Spleen (tissue), 11 donors: ENCODE results near the gene ANKRD1. TPM values are rescaled to one million over a fixed set of nuclear protein-coding genes. Genes with fewer than 3 reads are reported as not detected.

ENCODE experiments used
- DNase-seq: peaks from one replicate; pipeline ENCODE4 v3.0.0-alpha.2; 2020
- H3K27ac ChIP-seq, 8 donors: fragments of 200-600 bp; sonication (generic) in 7 of 8; 1 replicate in 4 of 8; 2 replicates in 4 of 8; pipeline versions ENCODE4 v1.5.0 to v1.8.0; 2016 to 2021; ENCODE audit warnings: inconsistent platforms in 4 of 8, mild to moderate bottlenecking in 4 of 8, moderate library complexity in 1 of 8
- H3K27me3 ChIP-seq, 7 donors: fragments of 200-600 bp; sonication (generic) in 6 of 7; replicated peaks in 1 of 7; 1 replicate in 4 of 7; 2 replicates in 3 of 7; pipeline versions ENCODE4 v1.5.0 to v1.8.0; 2016 to 2021; ENCODE audit warnings: inconsistent platforms in 3 of 7, mild to moderate bottlenecking in 1 of 7
- H3K36me3 ChIP-seq, 6 donors: fragments of 200-600 bp; sonication (generic) in 5 of 6; 1 replicate in 4 of 6; 2 replicates in 2 of 6; pipeline versions ENCODE4 v1.5.0 to v1.8.0; 2016 to 2021; ENCODE audit warnings: inconsistent platforms in 2 of 6
- H3K4me1 ChIP-seq, 6 donors: fragments of 200-600 bp; sonication (generic) in 5 of 6; 1 replicate in 3 of 6; 2 replicates in 3 of 6; pipeline versions ENCODE4 v1.5.0 to v1.8.0; 2016 to 2021; ENCODE audit warnings: inconsistent platforms in 3 of 6
- H3K4me3 ChIP-seq, 8 donors: fragments of 200-600 bp; sonication (generic) in 7 of 8; 1 replicate in 4 of 8; 2 replicates in 4 of 8; pipeline versions ENCODE4 v1.5.0 to v1.8.0; 2016 to 2021; ENCODE audit warnings: inconsistent platforms in 4 of 8, mild to moderate bottlenecking in 4 of 8, moderate library complexity in 2 of 8
- H3K9me3 ChIP-seq, 8 donors: fragments of 200-600 bp; sonication (generic) in 7 of 8; 1 replicate in 4 of 8; 2 replicates in 4 of 8; pipeline versions ENCODE4 v1.5.0 to v1.8.0; 2016 to 2021; ENCODE audit warnings: inconsistent platforms in 4 of 8
- CTCF ChIP-seq, 11 experiments: fragments of 200-600 bp in 7 of 11; fragments of 450-650 bp in 4 of 11; sonication (generic) in 4 of 11; IDR thresholded peaks in 8 of 11; conservative IDR thresholded peaks in 3 of 11; 1 replicate in 7 of 11; 2 replicates in 4 of 11; pipeline versions ENCODE4 v1.4.0 to v1.8.0; 2016 to 2021; ENCODE audit warnings: antibody characterized with exemption in 11 of 11, inconsistent platforms in 4 of 11, mild to moderate bottlenecking in 1 of 11
- POLR2A ChIP-seq, 3 donors: fragments of 450-650 bp; IDR thresholded peaks; one replicate each; pipeline ENCODE4 v1.5.1; 2017; ENCODE audit warnings: antibody characterized with exemption in 3 of 3, mild to moderate bottlenecking in 1 of 3
- POLR2AphosphoS5 ChIP-seq, 3 donors: sonication (generic); formaldehyde crosslinking; IDR thresholded peaks; one replicate each; pipeline ENCODE4 v1.5.1; 2017; ENCODE audit warnings: antibody characterized with exemption in 3 of 3
- WGBS, 5 donors: extraction: QIAGEN DNeasy Blood & Tissue Kit in 3 of 5; methylation state at CpG; one replicate each; pipeline versions ENCODE4 v1.1.5 to v1.1.7; 2013 to 2018; 5-methylcytosine and 5-hydroxymethylcytosine counted together
- intact Hi-C: fragments of 100-400 bp; cut with DNase I; formaldehyde crosslinking; loops from one replicate; pipeline ENCODE4 v1.15.0; 2023; ENCODE audit warnings: low total_unique reads
- polyA plus RNA-seq, 3 donors: library from polyadenylated mRNA; stranded (reverse); fragments of 200-250 nt; gene quantifications; one replicate each; pipeline ENCODE4 v1.2.1, GENCODE V29; 2013
- total RNA-seq, 7 donors: library from RNA; depleted of rRNA in 3 of 7; stranded (reverse); fragments of >200 nt in 3 of 7; fragmentation: NEBNext Ultra II Directional in 4 of 7; extraction: Animal tissue kit (Norgen Biotek cat#: 25700) in 4 of 7; gene quantifications; one replicate each; pipeline versions ENCODE4 v1.1.0 to v1.2.1, GENCODE V29; 2016 to 2021
- donor health status: healthy with polysubstance abuse.
- donor health status: DM: no; HTN: no; CAD: no; lungs with moderate emphysema.
- donor health status: DM: no; HTN: no; CAD: no.
- donor health status: Bipolar disorder and iron deficiency.
- donor health status: healthy.
- donor health status: DM: no; HTN: no; CAD: no.
- donor health status: DM: yes; HTN: yes; CAD: no.

The ANKRD1 gene
- total and polyA plus RNA-seq, 10 donors: 0.13 to 1.6 (median 0.83) TPM; not detected in 4

DNA sequence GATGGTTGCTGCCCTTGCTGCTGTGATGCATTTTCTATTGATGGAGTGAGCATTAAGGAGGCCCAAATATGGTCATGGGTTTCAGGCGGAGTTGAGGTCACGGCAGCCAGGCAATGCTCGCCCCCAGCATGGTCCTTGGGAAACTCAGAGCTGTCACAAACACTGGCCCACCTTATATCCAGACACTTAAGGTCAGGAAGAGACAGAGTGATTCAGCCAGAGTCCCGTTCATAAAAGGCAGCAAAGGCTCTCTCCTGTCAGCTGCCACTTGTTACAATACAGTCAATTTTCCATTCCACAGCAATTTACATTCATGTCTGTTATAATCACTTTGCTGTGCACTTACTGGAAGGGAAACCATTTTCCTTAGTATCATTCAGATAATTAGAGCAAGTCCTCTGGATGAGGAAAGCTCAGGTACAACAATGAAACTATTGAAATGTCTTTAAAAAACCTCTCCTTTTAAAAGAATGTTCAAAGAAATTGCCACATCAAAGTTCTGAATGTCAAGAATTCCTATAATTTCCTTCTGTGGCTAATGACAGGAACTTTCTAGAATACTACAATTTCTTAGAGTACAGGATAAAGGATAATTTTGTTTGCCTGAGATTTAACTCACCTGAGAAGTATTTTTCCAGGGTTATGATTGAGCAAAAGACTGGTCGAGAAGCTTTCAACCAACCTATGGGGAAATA lies 14.8 kb upstream of the ANKRD1 start:
- H3K4me1 ChIP-seq: peaks cover 0 to 22% (median 8%) of the 10 kb centered on the region in 6 donors
- DNase-seq: no peak
- H3K4me3 ChIP-seq: no peak overlapping the region
- H3K27me3 ChIP-seq: no peaks in the 10 kb centered on the region
- TF ChIP-seq CTCF (IDR thresholded peaks at IDR 0.05 in 8 of 11, conservative IDR thresholded peaks at IDR 0.05 in 3 of 11) (no peak), POLR2AphosphoS5 (IDR thresholded peaks at IDR 0.05) (no peak), POLR2A (IDR thresholded peaks at IDR 0.05) (no peak)
- H3K9me3 ChIP-seq: no peaks in the 10 kb centered on the region
- H3K27ac ChIP-seq: no peak overlapping the region
- 56 to 77% (median 68%) methylated on average over 5 of the region's 5 CpGs for WGBS, 5 donors
- no peaks in the 10 kb centered on the region for H3K36me3 ChIP-seq
- intact Hi-C loops: no loop called here

GRCh38 chr10:90930971-90931871 lies 10.3 kb upstream of the ANKRD1 start:
- TF ChIP-seq POLR2AphosphoS5 (IDR thresholded peaks at IDR 0.05) (peak in 2 of 3 donors; percentile 52 to 65), CTCF (IDR thresholded peaks at IDR 0.05 in 8 of 11, conservative IDR thresholded peaks at IDR 0.05 in 3 of 11) (no peak)
- no peak for DNase-seq
- Histone ChIP-seq H3K36me3 (no peaks in the 10 kb centered on the region), H3K27me3 (no peaks in the 10 kb centered on the region), H3K27ac (peak overlapping the region; percentile 2 to 78 (median 70)), H3K4me1 (peaks cover 0 to 34% (median 9%) of the 10 kb centered on the region in 6 donors), H3K9me3 (no peaks in the 10 kb centered on the region), H3K4me3 (no peak overlapping the region)
- intact Hi-C loops: no loop called here
- WGBS, 5 donors: 42 to 59% (median 56%) methylated on average over 6 of the region's 6 CpGs

- Histone ChIP-seq H3K4me3 (no peak overlapping the region), H3K9me3 (no peaks in the 10 kb centered on the region), H3K27ac (peak overlapping the region in 7 of 8 donors; percentile 59 to 78 (median 72)), H3K27me3 (no peaks in the 10 kb centered on the region), H3K4me1 (peaks cover 0 to 27% (median 9%) of the 10 kb centered on the region in 6 donors), H3K36me3 (no peaks in the 10 kb centered on the region)
- 43 to 70% (median 58%) methylated on average over 5 of the region's 5 CpGs for WGBS, 5 donors
- intact Hi-C loops: no loop called here
- no peak for DNase-seq
- TF ChIP-seq CTCF (IDR thresholded peaks at IDR 0.05 in 8 of 11, conservative IDR thresholded peaks at IDR 0.05 in 3 of 11) (no peak), POLR2AphosphoS5 (IDR thresholded peaks at IDR 0.05) (no peak), POLR2A (IDR thresholded peaks at IDR 0.05) (no peak)
Observed at GRCh38 chr10:90930070-90930837, 9.4 kb upstream of the ANKRD1 start.
